ENCODE measurements around the gene FCHSD1. TPM values are rescaled to one million over a fixed set of nuclear protein-coding genes. Genes with fewer than 3 reads are reported as not detected.

The FCHSD1 gene
- total RNA-seq, 1 donor from 2014 or later: 8.7 TPM

GRCh38 chr5:141636413-141637122, 14.7 kb downstream of the FCHSD1 start, which contains the start of the genes HDAC3 and RELL2:
Gene HDAC3 (minus strand): TSS chr5:141636849. CDS start chr5:141636790, 59 bp downstream.
Gene RELL2 (plus strand): TSS chr5:141636997. CDS start chr5:141638226, 1,229 bp downstream.
- Histone ChIP-seq H3K4me1 (peaks cover 5% of the 10 kb centered on the region), H3K27ac (no peak within 1 kb of the TSS), H3K79me2 (ENCODE audit: low read depth) (peaks cover 43% of the 10 kb centered on the region), H3K27me3 (peaks cover 16% of the 10 kb centered on the region), H3K4me2 (peak within 1 kb of the TSS; percentile 96), H3F3A (ENCODE audit: low read depth) (peaks cover 9% of the 10 kb centered on the region), H3K9me3 (ENCODE audit: low read depth) (no peaks in the 10 kb centered on the region), H3K9ac (peak within 1 kb of the TSS; percentile 38), H4K20me1 (ENCODE audit: low read depth) (peaks cover 49% of the 10 kb centered on the region), H3K36me3 (no peaks in the 10 kb centered on the region), H2AFZ (replicated peaks) (peak within 1 kb of the TSS; percentile 91), H3K4me3 (peak within 1 kb of the TSS; percentile 80)
- peaks cover 25% of the 10 kb centered on the region for H3K4me1 Mint-ChIP-seq
- no peaks in the 10 kb centered on the region for H3K9me3 Mint-ChIP-seq
- DNase-seq (ENCODE audit: low spot score): peak; percentile 95
- H3K27me3 Mint-ChIP-seq (ENCODE audit: insufficient read depth, low read depth): no peaks in the 10 kb centered on the region
- TF ChIP-seq CTCF (IDR thresholded peaks at IDR 0.05) (no peak), EZH2 (IDR thresholded peaks at IDR 0.05) (no peak), EZH2phosphoT487 (IDR thresholded peaks at IDR 0.05) (no peak)
- H3K4me3 Mint-ChIP-seq: peak within 1 kb of the TSS; percentile 97
- peaks cover 7% of the 10 kb centered on the region for H3K36me3 Mint-ChIP-seq
- peak within 1 kb of the TSS; percentile 90 for H3K27ac Mint-ChIP-seq

- TF ChIP-seq EZH2phosphoT487 (IDR thresholded peaks at IDR 0.05) (no peak), CTCF (IDR thresholded peaks at IDR 0.05) (no peak), EZH2 (IDR thresholded peaks at IDR 0.05) (no peak)
- no peak overlapping the region for H2AFZ ChIP-seq (replicated peaks)
- H3K79me2 ChIP-seq (ENCODE audit: low read depth): peaks cover 48% of the 10 kb centered on the region
- peak overlapping the region; percentile 97 for H3K4me3 Mint-ChIP-seq
- peaks cover 54% of the 10 kb centered on the region for H4K20me1 ChIP-seq (ENCODE audit: low read depth)
- H3K9ac ChIP-seq: peak overlapping the region; percentile 38
- H3K4me1 Mint-ChIP-seq: peaks cover 24% of the 10 kb centered on the region
- no peaks in the 10 kb centered on the region for H3K27me3 Mint-ChIP-seq (ENCODE audit: insufficient read depth, low read depth)
- H3K9me3 ChIP-seq (ENCODE audit: low read depth): no peaks in the 10 kb centered on the region
- peaks cover 5% of the 10 kb centered on the region for H3K4me1 ChIP-seq
- no peak overlapping the region for H3K27ac ChIP-seq
- no peaks in the 10 kb centered on the region for H3K9me3 Mint-ChIP-seq
- no peaks in the 10 kb centered on the region for H3K36me3 ChIP-seq
- DNase-seq (ENCODE audit: low spot score): no peak
- H3K4me2 ChIP-seq: peak overlapping the region; percentile 96
- peaks cover 7% of the 10 kb centered on the region for H3K36me3 Mint-ChIP-seq
- peak overlapping the region; percentile 90 for H3K27ac Mint-ChIP-seq
- peaks cover 9% of the 10 kb centered on the region for H3F3A ChIP-seq (ENCODE audit: low read depth)
- peaks cover 16% of the 10 kb centered on the region for H3K27me3 ChIP-seq
- H3K4me3 ChIP-seq: peak overlapping the region; percentile 80
Observed at GRCh38 chr5:141636106-141636412, 15.2 kb downstream of the FCHSD1 start.

GRCh38 chr5:141635646-141636045, 15.6 kb downstream of the FCHSD1 start:
- Mint-ChIP-seq H3K9me3 (no peaks in the 10 kb centered on the region), H3K4me1 (peaks cover 20% of the 10 kb centered on the region), H3K27me3 (ENCODE audit: insufficient read depth, low read depth) (no peaks in the 10 kb centered on the region), H3K36me3 (peaks cover 7% of the 10 kb centered on the region), H3K4me3 (peak overlapping the region; percentile 97), H3K27ac (no peak overlapping the region)
- H3K27ac ChIP-seq: no peak overlapping the region
- peak overlapping the region; percentile 96 for H3K4me2 ChIP-seq
- peak overlapping the region; percentile 38 for H3K9ac ChIP-seq
- H3K27me3 ChIP-seq: peaks cover 16% of the 10 kb centered on the region
- H4K20me1 ChIP-seq (ENCODE audit: low read depth): peaks cover 57% of the 10 kb centered on the region
- H3K9me3 ChIP-seq (ENCODE audit: low read depth): no peaks in the 10 kb centered on the region
- H3F3A ChIP-seq (ENCODE audit: low read depth): peaks cover 9% of the 10 kb centered on the region
- peaks cover 52% of the 10 kb centered on the region for H3K79me2 ChIP-seq (ENCODE audit: low read depth)
- H3K36me3 ChIP-seq: no peaks in the 10 kb centered on the region
- peaks cover 5% of the 10 kb centered on the region for H3K4me1 ChIP-seq
- no peak overlapping the region for H2AFZ ChIP-seq (replicated peaks)
- H3K4me3 ChIP-seq: peak overlapping the region; percentile 80
- no peak for DNase-seq (ENCODE audit: low spot score)
- no peak for TF ChIP-seq EZH2phosphoT487 (IDR thresholded peaks at IDR 0.05)
- no peak for TF ChIP-seq EZH2 (IDR thresholded peaks at IDR 0.05)
- no peak for TF ChIP-seq CTCF (IDR thresholded peaks at IDR 0.05)
